NB4 (cell line): ENCODE measurements around the gene B9D2.

Source experiments
- DNase-seq: peaks from one replicate; pipeline ENCODE4 v3.0.0; 2010; ENCODE audit warnings: low read depth
- H3K4me3 ChIP-seq: one replicate; pipeline ENCODE4 v1.5.1; 2011; ENCODE audit warnings: mild to moderate bottlenecking, low read depth, low read length, moderate library complexity
- MYC ChIP-seq: IDR thresholded peaks from 2 replicates; pipeline ENCODE4 v1.6.1; 2011; ENCODE audit warnings: low read depth, low read length
- POLR2A ChIP-seq: IDR thresholded peaks from 2 replicates; pipeline ENCODE4 v1.6.1; 2011; ENCODE audit warnings: mild to moderate bottlenecking; ENCODE audit not compliant: insufficient read length; ENCODE audit errors: extremely low read depth
- TF ChIP-seq, protein P1 (sequence below): IDR thresholded peaks from one replicate; pipeline ENCODE4 v1.5.1; 2012; ENCODE audit warnings: low read depth, low read length
- TF ChIP-seq, protein P2 (sequence below): IDR thresholded peaks from 2 replicates; pipeline ENCODE4 v1.6.1; 2011; ENCODE audit warnings: low read depth, low read length

The B9D2 gene

DNA sequence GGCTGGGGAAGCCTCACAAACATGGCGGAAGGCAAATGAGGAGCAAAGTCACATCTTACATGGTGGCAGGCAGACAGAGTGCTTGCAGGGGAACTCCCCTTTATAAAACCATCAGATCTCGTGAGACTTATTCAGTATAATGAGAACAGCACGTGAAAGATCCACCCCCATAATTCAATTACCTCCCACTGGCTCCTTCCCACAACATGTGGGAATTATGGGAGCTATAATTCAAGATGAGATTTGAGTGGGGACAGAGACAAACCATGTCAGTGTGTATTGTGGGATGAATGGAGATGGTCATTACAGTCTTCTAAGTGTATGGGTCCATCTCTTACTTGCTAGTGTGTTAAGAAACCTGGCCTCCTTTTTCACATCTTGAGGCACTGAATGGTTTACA lies 38.1 kb upstream of the B9D2 start:
- H3K4me3 ChIP-seq, result no peak overlapping the region
- DNase-seq, result no peak
- TF ChIP-seq, protein P1, sequence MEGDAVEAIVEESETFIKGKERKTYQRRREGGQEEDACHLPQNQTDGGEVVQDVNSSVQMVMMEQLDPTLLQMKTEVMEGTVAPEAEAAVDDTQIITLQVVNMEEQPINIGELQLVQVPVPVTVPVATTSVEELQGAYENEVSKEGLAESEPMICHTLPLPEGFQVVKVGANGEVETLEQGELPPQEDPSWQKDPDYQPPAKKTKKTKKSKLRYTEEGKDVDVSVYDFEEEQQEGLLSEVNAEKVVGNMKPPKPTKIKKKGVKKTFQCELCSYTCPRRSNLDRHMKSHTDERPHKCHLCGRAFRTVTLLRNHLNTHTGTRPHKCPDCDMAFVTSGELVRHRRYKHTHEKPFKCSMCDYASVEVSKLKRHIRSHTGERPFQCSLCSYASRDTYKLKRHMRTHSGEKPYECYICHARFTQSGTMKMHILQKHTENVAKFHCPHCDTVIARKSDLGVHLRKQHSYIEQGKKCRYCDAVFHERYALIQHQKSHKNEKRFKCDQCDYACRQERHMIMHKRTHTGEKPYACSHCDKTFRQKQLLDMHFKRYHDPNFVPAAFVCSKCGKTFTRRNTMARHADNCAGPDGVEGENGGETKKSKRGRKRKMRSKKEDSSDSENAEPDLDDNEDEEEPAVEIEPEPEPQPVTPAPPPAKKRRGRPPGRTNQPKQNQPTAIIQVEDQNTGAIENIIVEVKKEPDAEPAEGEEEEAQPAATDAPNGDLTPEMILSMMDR, result no peak
- TF ChIP-seq POLR2A (no peak), MYC (no peak)
- TF ChIP-seq, protein P2, sequence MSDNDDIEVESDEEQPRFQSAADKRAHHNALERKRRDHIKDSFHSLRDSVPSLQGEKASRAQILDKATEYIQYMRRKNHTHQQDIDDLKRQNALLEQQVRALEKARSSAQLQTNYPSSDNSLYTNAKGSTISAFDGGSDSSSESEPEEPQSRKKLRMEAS, result no peak

DNA sequence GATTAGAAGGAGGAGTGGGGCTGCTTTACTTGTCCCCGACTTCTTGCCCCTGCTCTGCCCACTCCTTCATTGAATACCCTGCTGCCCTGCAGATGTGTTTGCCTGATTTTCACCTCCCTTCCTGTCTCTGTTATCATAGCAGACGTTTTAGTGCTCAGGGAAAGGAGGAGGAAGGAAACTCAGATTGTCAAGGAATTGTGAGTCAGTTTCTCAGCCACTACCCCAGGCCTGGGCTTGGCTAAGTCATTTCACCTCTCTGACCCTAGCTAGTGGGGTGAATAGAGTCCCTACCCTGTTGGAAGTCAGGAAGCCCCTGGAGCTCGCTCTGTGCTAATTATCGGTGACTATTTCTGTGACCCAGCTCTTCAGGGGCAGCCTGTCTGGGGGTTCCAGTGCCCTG lies 37.5 kb upstream of the B9D2 start:
- no peak overlapping the region for H3K4me3 ChIP-seq
- TF ChIP-seq, protein P1, result no peak
- no peak for DNase-seq

DNA sequence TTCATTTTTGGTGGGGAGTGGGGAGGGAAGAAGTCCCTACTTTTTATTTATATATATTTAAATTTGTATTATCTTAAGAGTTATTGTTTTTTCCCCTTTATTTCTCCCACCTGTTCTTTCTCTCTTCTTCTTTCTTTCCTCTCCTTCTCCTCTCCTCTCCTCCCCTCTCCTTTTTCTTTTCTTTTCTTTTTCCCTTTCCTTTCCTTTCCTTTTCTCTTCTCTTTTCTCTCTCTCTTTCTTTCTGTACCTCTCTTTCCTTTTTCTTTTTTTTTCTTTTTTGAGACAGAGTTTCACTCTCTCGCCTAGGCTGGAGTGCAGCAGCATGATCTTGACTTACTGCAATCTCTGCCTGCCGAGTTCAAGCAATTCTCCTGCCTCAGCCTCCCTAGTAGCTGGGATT lies 35.6 kb upstream of the B9D2 start:
- no peak for DNase-seq
- TF ChIP-seq MYC, result no peak
- TF ChIP-seq, protein P2, result no peak
- H3K4me3 ChIP-seq, result no peak overlapping the region

DNA sequence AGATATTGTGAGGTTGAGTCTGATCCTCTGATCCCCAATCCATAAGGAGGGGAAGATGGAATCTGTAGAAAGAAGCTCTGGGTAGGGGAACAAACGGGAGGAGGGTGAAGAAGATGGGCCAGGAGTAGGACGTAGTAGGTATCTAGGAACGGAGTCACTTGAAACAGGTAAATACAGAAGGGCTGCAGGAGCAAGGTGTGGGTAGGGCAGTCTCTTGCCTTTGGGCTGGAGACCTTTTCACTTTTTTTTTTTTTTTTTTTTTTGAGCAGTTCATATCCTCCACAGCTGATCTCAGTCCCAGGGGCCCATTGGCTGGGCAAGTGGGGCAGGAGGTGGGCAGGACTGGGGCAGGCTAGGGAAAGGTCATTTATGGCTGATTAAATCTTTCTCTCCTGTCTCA lies 35.1 kb upstream of the B9D2 start:
- TF ChIP-seq, protein P2, result no peak
- TF ChIP-seq MYC (no peak), POLR2A (no peak)
- TF ChIP-seq, protein P1, result no peak
- DNase-seq, result no peak
- peak overlapping the region; percentile 76 for H3K4me3 ChIP-seq

DNA sequence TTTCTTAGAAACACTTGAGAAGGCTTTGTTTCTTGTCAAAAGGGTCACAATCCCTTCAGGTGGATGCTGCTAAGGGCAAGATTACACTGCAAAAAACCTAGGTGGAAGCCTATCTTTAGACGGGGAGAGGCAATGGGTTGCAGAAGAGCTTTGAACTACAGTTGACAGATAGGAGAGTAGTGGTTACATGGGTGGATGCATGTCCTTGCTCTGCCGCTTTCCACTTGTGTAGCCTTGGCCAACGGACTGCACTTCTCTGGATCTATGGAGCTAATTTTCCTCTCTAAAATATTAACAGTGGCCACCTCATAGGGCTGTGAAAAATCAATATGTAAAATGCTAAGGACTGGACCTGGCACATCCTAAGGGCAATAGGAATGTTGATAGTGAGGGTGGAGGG lies 34.6 kb upstream of the B9D2 start:
- DNase-seq, result no peak
- TF ChIP-seq, protein P2, result no peak
- TF ChIP-seq POLR2A, result no peak
- TF ChIP-seq, protein P1, result no peak
- no peak for TF ChIP-seq MYC
- peak overlapping the region; percentile 76 for H3K4me3 ChIP-seq

DNA sequence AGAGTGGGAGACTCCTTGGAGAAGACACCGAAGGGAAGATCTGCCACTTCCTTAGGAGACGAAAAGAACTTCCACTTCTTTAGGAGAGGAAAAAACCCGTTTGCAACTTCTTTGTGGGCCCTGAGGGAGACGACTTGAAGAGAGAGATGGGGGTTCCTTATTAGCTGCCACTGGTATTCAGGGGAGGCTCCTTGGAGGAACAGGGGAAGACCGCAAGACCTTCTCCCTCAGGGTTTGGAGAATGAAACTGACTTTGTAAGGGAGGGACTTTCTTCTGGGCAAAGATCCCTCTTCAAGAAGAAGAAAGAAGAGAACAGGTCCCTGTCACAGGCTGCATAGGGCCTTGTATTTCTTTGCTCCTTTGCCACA lies 34.1 kb upstream of the B9D2 start:
- DNase-seq, result peak; percentile 61

More for the DNA sequence above, 34.1 kb upstream of the B9D2 start:
- TF ChIP-seq, protein P1, result no peak
- no peak for TF ChIP-seq POLR2A
- TF ChIP-seq, protein P2, result no peak
- no peak for TF ChIP-seq MYC
- peak overlapping the region; percentile 76 for H3K4me3 ChIP-seq
